HPDE6-E6E7 (cell line): Measurements from ENCODE around the gene FBXW7.
"Not testable (repeated sequence)": the region's sequence is repeated elsewhere in the genome, so short reads cannot be mapped to it uniquely, and the experiment has no call there.

ENCODE experiments used
- DNase-seq: peaks from one replicate; pipeline ENCODE4 v3.0.0; 2011; ENCODE audit warnings: missing footprints; ENCODE audit errors: extremely low spot score

Gene FBXW7

GRCh38 chr4:152544533-152544932, 8.6 kb upstream of the FBXW7 start:
- not testable (repeated sequence) for DNase-seq

- DNase-seq = no peak
Observed at GRCh38 chr4:152540941-152541340, 5.0 kb upstream of the FBXW7 start.

GRCh38 chr4:152540293-152540674, 4.4 kb upstream of the FBXW7 start:
- no peak for DNase-seq

- DNase-seq = no peak
Observed at GRCh38 chr4:152539556-152540292, 3.8 kb upstream of the FBXW7 start.

GRCh38 chr4:152537881-152538280, 2.0 kb upstream of the FBXW7 start:
- no peak for DNase-seq

- peak; percentile 43 for DNase-seq
Observed at GRCh38 chr4:152536545-152537182, 772 bp upstream of the FBXW7 start.

GRCh38 chr4:152535360-152535902, 461 bp downstream of the FBXW7 start:
- no peak for DNase-seq

- DNase-seq = no peak
Observed at GRCh38 chr4:152534541-152535359, 1.1 kb downstream of the FBXW7 start.

- DNase-seq = no peak
Observed at GRCh38 chr4:152531479-152531878, 4.4 kb downstream of the FBXW7 start.

- no peak for DNase-seq
Observed at GRCh38 chr4:152530600-152530999, 5.3 kb downstream of the FBXW7 start.

- no peak for DNase-seq
Observed at GRCh38 chr4:152529880-152530279, 6.0 kb downstream of the FBXW7 start.

- no peak for DNase-seq
Observed at GRCh38 chr4:152528060-152528459, 7.8 kb downstream of the FBXW7 start.

- no peak for DNase-seq
Observed at GRCh38 chr4:152525878-152526277, 10.0 kb downstream of the FBXW7 start.

GRCh38 chr4:152524427-152524826, 11.5 kb downstream of the FBXW7 start:
- DNase-seq = no peak

GRCh38 chr4:152523731-152524130, 12.2 kb downstream of the FBXW7 start:
- no peak for DNase-seq

GRCh38 chr4:152522754-152523153, 13.1 kb downstream of the FBXW7 start:
- DNase-seq = no peak

- DNase-seq = no peak
Observed at GRCh38 chr4:152522245-152522644, 13.6 kb downstream of the FBXW7 start.

GRCh38 chr4:152516156-152516555, 19.7 kb downstream of the FBXW7 start:
- no peak for DNase-seq

- DNase-seq = no peak
Observed at GRCh38 chr4:152515678-152516077, 20.2 kb downstream of the FBXW7 start.

- DNase-seq = no peak
Observed at GRCh38 chr4:152514356-152514755, 21.5 kb downstream of the FBXW7 start.

- no peak for DNase-seq
Observed at GRCh38 chr4:152513078-152513477, 22.8 kb downstream of the FBXW7 start.

- no peak for DNase-seq
Observed at GRCh38 chr4:152512483-152512882, 23.4 kb downstream of the FBXW7 start.
